GM18870 (cell line): ENCODE data around the gene PSMA7.

ENCODE experiments used
- ATAC-seq: cut with Tn5 transposase; IDR thresholded peaks from one replicate; pipeline ENCODE4 v1.9.1; 2021; ENCODE audit warnings: moderate library complexity; ENCODE audit not compliant: unreplicated experiment

PSMA7 gene

DNA sequence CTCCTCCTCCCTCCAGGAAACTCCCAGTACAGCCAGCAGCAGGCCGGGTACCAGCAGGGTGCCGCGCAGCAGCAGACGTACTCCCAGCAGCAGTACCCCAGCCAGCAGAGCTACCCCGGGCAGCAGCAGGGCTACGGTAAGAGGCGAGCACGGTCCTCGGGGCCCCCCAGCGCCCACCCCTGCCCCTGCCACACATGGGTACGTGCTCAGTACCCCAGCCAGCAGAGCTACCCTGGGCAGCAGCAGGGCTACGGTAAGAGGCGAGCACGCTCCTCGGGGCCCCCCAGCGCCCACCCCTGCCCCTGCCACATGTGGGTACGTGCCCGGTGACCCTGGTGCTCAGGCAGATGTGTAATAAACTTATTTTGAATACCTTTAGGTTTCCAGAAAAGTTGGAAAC, 29.5 kb upstream of the PSMA7 start:
- ATAC-seq = no peak

DNA sequence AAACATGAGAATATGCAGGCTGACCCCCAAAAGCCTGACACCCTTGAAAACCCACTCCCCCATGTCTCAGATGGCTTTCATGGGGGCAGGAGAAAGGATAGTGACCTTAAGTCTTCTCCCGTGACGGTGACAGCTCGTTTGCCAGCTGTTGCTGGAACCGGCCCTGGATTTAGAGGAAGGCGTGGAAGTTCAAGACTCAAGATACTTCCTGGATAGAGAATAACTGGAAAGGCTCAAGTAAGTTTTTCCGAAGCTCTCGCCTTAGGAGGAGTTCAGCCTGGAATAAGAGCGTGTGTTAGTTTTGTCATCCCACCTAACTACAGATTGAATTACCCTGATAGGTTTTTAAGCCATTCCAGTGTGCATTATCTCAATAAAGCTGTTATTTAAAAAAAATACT, 28.1 kb upstream of the PSMA7 start:
- no peak for ATAC-seq

DNA sequence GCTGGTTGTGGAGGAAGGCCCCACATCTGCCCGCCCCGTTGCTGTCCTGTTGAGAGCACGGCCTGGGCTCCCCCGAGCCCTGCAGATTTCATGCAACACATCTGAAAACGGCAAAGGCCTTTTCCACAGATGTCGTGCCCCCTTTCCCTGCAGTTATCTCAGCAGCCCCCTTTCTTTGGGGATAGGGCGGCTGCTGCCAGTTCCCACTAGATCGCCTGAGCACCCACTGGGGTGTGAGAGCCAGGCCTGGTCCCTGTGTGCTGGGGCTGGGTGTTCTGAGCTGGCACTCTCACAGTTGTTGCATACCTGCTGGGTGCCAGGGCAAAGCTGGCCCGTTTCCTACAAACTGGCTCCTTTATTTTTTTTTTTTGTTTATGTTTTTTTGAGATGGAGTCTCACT, 27.3 kb upstream of the PSMA7 start:
- ATAC-seq = no peak

DNA sequence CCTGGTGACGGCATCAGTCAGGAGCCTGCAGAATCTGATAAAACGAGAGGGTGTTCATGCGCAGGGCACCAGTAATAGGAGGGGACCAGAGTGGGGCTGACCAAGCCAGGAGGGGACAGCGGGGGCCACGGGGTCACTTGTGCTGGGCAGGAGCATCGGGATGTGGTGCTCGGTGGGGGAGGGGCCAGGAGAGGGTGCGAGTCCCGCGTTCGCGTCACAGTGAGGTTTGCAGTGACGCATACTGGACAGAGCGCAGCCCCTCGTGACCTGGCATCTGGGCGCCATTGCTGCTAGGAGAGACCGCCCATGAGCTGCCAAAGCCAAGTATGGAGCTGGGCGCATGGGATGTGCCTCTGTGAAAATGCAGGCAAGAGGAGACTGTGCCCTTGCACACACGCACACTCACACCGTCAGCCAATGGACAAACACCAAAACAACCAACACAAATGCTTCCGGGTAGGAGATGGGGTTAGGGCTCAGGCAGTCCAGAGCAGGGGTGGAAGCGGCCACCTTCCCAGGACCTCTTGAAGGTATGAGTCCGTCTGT, 25.8 kb upstream of the PSMA7 start:
- ATAC-seq = no peak

DNA sequence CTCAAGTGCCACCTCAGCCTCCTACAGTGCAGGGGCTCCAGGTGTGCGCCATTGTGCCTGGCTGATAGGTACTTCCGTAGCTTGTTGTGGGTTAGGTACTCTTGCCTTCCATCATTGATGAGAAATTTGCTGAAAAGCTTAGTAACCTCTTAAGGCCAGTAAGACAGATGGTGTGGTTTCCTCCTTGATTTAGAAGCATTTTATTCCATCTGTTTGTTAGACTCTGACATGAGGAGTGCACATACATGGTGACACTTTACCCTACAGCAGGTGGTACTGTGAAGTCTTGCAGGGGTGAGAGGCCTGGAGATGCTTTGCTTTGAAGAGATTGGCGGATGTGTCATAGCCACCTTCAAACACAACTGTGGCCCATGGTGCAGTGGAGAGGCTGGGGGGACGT, 24.9 kb upstream of the PSMA7 start:
- no peak for ATAC-seq

DNA sequence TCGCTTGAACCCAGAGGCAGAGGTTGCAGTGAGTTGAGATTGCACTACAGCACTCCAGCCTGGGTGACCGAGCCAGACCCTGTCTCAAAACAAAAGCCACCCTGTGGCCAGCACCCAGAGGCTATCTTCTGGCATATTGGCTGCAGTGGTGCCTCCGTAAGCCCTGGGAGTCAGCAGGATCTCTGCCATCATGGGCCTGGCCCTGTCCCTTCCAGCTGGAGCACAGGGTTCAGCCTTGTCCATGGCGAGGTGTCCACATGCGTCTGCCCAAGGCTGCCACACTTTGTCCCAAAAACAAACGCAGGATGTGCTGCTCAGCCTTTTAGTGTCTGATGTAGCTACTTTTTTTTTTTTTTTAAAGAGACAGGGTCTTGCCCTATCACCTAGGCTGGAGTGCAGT, 24.3 kb upstream of the PSMA7 start:
- ATAC-seq = no peak

DNA sequence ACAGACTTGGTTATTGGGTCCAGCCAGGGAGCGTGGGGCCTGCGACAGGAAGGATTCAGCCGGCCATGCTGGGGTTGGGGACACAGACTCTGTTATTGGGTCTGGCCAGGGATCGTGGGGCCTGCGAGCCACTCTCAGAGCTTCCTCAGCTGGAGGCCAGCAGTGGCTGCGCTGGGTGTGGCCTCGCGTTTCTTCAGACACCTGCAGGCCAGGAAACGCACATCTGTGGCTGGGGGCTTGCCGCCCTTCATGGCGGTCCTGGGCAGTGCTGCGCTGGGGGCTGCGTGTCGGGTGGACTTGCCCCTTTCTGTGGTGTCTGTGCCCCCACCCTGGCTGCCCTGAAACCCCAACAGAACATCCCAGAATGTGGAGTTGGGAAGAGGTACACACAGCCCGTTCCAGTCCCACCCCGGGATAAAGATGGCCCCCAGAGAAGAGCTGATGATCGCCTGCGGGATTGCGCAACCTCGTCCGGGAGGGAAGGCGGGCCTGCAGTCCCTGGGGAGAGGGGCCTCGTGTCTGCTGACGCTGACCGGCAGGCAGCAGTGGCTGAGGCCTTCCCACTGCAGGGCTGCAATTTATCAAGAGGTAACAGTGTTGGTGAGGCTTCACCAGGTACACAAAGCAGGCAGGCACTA, 22.7 kb upstream of the PSMA7 start:
- ATAC-seq = no peak

DNA sequence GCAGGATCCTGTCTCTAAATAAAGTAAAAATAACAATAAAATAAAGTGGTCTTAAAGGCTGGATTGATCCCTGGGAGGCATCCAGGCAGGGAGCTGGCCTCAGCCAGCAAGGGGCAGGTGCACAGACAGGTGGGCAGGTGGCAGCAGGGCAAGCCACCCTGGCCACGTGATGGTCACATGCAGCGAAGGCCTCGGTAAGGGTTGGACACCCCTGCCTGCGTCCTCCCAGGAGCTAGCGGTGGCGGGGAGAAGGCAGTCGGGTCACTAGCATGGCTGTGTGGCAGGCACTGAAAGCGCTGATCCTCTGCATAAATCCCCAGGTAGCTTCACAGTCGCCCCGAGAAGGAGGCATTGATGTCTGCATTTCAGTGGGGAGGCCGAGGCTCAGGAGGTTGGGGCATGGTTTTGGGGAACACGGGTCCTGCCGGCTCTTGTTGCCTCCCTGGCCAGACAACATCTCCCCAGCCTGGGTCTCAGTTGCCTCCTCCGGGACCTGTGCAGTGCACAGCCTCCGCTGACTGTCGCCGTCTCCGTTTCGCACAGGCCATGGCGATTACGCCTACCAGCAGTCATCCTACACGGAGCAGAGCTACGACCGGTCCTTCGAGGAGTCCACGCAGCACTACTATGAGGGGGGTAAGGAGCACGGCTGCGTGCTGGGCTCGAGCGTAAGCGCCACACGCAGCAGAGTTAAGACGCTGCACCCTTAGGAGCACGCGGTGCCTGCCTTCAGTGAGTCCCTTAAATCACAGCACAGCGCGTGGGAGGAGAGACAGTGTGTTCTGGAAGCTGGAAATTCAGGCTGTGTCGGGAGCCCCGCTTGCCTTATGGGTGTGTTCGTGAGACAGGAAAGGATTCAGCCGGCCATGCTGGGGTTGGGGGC, 21.9 kb upstream of the PSMA7 start:
- no peak for ATAC-seq

DNA sequence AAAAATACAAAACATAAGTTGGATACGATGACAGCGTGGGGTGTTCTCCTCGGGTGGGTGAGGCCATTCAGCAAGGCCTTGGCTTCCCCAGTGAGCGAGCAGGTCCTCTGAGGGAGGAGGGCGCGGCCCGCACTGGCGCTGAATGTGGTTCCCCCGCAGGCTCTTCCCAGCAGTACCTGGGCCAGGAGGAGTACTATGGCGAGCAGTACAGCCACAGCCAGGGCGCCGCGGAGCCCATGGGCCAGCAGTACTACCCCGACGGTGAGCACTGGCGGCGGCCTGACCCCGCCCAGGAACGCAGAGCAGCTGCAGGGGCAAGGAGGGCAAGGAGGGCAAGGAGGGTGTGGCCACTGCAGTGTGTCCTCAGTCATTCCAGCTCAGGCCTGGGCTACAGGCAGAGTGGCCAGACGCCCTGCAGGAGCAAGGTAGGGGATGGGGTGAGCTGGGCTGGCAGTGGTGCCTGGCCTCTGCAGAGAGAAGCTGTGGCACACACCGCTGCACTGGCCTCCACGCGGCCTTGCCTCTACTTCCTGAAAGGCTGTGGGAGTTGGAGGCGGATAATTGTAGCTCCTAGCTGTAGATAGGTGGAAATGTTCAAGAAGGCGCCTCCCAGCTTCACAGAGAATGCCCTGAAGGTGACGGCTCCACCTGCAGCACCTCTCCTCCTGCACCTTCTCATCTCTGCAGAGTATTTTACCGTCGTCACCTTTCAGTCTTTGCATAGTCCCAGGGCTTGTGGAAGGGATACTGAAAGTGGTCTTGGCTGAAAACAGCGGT, 21.0 kb upstream of the PSMA7 start:
- ATAC-seq = no peak

DNA sequence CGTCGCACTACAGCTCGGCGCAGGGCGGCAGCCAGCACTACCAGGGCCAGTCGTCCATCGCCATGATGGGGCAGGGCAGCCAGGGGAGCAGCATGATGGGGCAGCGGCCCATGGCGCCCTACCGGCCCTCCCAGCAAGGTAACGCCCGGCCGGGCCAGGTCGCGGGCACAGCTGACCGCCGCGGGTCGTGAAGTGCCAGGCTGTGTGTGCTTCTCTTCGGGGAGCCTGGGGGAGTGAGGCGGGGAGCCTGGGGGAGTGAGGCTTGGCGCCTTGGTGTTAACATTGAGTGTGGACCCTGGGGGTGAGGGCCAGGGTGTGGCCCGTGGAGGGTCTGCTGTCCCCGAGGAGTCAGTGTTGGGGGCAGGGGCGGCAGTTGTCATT, 20.3 kb upstream of the PSMA7 start:
- ATAC-seq = no peak

DNA sequence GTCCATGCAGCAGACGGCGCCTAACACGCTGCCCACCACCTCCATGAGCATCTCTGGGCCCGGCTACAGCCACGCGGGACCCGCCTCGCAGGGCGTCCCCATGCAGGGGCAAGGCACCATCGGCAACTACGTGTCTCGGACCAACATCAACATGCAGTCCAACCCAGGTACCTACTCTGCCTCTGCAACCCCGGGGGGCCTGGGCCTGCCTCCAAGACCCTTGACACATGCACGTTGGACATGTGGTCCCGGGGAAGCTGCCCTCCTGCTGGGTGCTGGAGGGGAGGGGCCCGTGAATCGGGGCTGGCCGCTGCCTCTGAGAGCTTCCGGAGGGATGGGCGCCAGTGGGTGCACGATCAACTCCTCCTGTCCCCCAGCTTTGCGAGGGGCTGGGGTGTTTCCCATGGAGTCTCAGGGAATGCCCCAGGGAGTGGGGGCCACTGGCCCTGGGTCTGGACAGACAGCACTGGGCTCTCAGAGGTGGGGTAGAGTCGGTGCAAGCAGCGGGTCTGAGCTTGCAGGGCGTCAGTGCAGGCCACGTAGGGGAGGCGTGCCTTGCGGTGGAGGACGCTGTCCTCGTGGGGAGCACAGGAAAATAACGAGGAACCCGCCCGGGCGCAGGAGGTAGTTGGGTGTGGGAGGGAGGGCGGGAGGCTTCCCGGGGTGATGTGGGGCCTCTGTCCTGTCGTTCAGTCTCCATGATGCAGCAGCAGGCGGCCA, 19.7 kb upstream of the PSMA7 start:
- ATAC-seq = no peak

DNA sequence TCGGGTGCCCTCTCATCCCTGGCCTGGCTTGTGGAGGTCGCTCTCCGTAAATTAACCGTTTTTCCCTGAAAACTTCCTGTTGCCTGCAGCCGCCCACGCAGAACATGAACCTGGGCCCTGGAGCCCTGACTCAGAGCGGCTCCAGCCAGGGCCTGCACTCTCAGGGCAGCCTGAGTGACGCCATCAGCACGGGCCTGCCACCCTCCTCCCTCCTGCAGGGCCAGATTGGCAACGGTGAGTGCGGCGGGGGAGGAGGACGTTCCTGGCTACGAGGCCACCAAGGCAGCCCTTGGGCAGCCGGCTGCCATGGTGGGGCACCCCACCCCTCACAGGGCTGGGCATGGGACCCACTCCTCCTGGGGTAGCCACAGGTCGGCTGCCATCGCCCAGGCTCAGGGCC, 18.2 kb upstream of the PSMA7 start:
- no peak for ATAC-seq

DNA sequence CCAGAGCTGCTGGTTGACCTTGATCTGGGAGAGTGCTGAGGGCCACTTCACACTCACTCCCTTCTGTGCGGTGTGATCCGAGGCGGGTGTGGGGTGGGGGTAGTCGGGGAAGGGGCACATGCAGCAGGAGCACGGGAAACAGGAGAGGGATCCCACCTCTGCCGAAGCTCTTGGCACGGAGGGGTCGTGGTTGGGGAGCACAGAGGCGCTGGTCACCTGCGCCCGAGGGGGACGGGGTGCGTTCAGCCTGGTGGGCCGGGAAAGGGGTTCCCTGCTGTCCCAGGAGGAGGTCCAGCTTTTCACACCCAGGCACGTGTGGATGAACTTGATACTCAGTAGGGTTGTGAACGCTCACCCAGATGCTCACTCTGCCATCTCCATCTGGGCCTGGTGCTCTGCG, 17.7 kb upstream of the PSMA7 start:
- ATAC-seq = no peak

DNA sequence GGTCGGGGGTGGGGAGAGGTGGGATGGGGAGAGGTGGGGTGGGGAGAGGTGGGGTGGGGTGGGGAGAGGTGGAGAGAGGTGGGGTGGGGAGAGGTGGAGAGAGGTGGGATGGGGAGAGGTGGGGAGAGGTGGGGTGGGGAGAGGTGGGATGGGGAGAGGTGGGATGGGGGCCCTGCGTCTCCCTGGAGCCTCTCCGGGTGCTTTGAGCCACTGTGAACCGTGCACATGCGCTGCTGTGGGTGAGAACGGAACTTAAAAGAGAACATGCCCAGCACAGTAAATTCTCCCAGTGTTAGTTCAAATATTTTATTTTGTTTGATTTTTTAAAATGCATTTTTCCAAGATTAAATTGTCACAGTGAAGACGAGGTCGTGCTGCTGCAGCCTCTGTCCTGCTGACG, 17.1 kb upstream of the PSMA7 start:
- ATAC-seq = no peak

DNA sequence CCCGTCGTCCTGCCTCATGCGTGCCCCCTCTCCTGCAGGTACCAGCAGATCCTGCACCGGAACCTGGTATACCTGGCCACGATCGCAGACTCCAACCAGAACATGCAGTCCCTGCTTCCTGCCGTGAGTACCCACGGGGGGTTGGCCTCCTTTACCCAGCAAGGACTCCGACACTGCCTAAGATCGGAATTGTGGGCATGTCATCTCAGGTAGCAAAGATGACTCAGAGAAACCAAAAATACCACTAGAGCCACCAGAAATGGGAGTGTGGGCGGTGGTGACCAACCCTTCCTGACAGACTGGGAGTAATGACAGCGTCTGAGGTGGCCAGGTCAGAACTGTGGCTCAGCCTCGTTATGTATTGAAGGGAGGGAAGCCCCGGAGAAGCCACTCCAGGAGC, 16.6 kb upstream of the PSMA7 start:
- no peak for ATAC-seq

DNA sequence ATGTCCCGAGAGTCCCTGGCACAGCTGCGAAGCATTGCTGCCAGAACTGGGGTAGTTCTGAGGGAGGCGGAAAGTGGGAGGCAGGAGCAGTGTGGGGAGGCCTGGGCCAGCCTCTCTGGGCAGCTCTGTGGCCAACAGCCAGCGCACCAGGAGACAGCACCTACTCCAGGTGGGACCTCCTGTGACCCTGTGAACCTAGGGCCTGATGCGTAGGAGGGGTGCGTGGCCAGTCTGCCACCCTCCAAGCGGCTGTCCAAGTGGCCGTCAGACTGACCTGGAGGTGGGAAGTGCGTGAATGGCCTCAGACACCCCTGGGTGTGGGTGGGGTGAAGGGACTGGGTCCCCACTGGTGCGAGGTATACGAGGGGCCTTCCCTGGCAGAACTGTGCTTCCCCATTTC, 15.9 kb upstream of the PSMA7 start:
- no peak for ATAC-seq

DNA sequence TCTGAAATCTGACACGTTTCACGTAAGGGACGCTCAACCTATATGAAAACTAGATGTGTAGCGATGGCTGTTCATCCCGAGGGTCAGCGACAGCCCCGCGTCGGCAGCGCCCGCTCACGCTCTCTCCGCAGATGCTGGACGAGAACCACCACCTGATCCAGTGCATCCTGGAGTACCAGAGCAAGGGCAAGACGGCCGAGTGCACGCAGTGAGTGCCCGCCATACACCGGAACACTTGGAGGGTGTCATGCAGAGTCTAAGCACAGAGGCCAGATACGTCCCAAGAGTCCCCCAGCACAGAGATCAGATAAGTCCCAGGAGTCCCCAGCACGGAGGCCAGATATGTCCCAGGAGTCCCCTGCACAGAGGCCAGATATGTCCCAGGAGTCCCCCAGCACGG, 15.3 kb upstream of the PSMA7 start:
- ATAC-seq = no peak

DNA sequence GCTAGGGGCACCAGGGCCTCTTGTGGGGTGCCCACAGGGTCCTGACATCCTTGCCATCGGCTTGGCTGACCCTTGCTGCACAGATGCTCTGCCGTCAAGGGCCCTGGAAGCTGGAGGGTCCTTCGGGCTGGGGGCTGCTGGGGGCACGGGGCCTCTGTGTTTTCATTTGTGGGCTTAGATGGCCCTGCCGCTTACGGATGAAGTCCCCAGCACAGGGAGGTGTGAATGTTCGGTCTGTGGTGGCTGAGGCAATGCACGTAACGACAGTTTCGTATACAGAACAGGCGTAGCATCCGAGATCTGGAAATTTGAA, 14.8 kb upstream of the PSMA7 start:
- no peak for ATAC-seq

DNA sequence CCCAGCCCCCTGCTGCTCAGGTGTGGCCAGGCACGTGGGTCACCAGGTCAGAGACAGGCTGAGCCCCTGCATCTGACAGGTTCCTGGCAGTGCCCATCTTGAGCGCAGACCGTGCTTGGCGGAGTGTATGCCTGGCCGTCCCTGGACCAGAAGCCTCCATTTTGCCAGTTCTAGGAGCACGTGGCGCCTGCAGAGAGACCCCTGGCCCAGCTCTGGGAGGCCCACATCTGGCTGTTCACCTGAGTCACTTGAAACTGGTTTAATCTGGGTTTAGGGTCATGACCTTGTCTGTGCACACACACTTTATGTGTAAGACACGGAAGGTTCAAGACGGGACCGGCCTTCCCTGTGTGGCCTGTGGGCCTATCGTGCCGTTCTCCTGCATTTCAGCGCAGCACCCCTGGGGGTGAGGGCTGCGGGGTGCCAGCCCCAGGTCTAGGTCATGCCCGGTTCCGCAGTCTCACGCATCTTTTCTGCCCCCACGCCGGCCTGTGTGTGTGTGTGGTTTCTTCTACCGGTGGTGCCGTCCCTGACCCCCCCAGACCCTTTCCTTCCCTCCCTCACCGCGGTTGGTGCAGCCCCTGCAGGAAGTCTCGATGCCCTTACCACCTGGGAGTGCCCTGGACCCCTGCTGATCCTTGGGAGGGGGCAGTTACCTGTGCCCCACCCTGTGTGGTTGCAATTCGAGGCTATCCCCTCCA, 14.3 kb upstream of the PSMA7 start:
- no peak for ATAC-seq

DNA sequence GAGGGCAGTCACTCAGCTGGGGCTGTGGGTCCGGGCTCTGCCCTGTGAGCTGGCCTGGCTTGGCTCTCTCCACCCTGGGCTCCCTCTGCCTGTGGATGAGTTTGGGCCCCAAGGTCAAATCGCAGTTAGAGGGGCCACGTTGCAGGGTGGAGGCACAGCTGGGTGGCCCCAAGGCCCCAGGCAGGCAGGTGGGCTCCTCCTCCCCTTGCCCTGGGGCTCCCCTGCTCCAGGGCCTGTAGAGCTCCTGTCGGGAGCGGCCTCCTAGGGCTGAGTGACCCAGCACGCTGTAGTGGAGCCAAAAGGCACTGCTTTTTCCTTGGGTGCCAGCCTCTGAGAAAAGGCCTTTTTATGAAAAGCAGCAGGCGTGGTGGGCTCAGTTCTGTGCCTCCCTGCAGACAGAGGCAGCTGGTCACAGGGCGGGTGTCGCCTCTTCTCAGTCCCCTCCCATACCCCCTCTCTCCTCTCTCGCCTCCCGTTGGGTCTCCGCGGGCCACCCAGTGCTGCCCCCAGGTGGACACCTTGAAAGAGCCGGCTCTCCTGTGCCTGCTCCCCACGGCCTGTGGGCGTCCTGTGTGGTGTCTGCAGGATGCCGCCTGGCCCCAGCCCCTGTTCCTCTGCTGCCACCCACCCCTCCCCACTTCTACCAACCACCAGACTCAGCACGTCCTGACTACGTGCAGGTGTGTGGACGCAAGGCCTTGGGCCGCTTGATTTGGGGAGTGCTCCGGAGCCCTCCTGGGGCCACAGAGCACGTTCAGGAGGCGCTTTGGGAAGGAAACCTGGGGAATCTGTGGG, 13.6 kb upstream of the PSMA7 start:
- ATAC-seq = no peak
